Fibroblast of mammary gland (primary cell): ENCODE measurements around the gene STKLD1.

Experiments
- DNase-seq: peaks from one replicate; pipeline ENCODE4 v3.0.0-alpha.2; 2010; ENCODE audit warnings: low read depth
- H3K4me3 ChIP-seq: 2 replicates; pipeline ENCODE4 v1.5.1; 2011; ENCODE audit warnings: low read depth, mild to moderate bottlenecking, low read length, moderate library complexity; ENCODE audit not compliant: control insufficient read depth
- TF ChIP-seq, protein P1 (sequence below): conservative IDR thresholded peaks from 2 replicates; pipeline ENCODE4 v1.5.1; 2011; ENCODE audit warnings: low read depth, low read length, inconsistent platforms; ENCODE audit not compliant: control insufficient read depth, insufficient read depth

Gene STKLD1

DNA sequence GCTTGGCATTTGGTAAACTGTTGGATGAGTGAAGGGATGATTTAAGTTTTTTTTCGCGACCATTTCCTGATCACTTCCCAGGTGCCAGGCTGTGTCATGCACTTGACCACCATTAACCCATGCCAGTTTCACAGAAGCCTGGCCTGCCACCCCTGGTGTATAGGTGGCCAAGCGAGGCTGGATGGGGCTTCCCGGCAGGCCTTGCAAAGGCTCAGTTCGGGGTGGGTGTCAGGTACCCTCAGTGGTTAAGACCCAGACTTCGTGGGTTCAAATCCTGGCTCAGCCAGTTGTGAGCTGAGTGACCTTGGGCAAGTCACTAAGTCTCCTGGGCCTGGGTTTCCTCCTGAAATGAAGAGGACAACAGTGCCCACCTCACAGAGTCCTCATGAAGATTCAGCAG, 30.6 kb upstream of the STKLD1 start:
- TF ChIP-seq, protein P1, sequence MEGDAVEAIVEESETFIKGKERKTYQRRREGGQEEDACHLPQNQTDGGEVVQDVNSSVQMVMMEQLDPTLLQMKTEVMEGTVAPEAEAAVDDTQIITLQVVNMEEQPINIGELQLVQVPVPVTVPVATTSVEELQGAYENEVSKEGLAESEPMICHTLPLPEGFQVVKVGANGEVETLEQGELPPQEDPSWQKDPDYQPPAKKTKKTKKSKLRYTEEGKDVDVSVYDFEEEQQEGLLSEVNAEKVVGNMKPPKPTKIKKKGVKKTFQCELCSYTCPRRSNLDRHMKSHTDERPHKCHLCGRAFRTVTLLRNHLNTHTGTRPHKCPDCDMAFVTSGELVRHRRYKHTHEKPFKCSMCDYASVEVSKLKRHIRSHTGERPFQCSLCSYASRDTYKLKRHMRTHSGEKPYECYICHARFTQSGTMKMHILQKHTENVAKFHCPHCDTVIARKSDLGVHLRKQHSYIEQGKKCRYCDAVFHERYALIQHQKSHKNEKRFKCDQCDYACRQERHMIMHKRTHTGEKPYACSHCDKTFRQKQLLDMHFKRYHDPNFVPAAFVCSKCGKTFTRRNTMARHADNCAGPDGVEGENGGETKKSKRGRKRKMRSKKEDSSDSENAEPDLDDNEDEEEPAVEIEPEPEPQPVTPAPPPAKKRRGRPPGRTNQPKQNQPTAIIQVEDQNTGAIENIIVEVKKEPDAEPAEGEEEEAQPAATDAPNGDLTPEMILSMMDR, result no peak
- no peak for DNase-seq
- no peak overlapping the region for H3K4me3 ChIP-seq

DNA sequence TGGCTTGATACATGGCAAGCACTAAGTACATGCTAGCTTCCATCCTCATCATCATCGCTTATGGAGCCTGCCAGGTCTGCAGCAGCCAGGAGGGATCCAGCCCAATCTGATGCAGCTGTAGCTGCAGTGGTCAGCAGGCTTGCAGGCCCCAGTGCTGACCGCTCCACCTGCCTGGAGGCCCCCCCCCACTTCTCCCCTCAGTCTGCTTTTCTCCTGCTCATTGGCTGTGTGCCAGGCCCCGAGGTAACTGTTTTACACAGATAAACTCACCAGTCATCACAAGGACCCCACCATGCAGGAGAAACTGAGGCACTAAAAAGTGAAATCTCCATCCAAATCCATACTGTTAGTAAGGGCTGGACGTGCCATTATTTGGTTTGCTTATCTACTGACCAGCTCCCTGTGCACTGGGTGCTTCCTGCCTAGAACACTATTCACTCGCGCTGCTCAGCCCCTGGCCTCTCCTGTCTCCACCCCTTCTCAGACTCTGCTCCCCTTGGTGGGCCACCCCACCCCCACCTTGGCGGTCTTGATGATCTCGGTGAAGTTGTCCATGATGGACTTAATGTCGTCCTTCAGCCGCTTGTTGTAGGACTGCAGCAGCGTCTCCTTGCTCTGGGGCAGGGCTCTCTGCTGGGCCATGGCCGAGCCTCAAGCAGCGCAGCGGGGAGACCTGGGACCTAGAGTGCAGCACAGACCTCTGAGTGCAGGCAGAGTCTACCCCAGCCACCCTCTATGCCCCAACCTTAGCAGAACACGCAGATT, 30.0 kb upstream of the STKLD1 start:
- DNase-seq, result no peak
- peak overlapping the region; percentile 99 for H3K4me3 ChIP-seq
- TF ChIP-seq, protein P1, result no peak

DNA sequence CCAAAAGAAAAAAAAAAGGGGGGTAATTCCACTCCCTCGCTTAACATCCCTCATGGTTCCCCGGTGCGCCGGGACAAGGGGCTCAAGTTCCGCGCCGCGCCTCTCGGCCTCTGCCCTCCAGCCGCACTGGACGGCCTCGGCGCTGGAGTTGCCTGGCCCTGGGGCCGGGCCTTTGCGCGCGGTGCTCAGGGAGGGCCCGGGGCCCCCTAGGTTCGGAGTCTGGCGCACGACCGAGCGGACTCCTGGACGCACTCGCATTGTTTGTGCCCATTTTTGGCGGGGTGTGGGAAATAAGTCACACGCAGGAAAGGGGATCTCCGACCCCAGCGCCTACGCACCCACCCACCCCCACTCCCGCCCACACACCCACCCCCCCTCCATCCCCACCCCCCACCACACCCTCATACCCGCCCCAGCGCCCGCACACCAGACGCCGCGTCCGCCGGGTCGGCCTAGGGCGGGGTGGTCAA, 28.6 kb upstream of the STKLD1 start:
- DNase-seq, result no peak
- peak overlapping the region; percentile 99 for H3K4me3 ChIP-seq
- TF ChIP-seq, protein P1, result no peak

DNA sequence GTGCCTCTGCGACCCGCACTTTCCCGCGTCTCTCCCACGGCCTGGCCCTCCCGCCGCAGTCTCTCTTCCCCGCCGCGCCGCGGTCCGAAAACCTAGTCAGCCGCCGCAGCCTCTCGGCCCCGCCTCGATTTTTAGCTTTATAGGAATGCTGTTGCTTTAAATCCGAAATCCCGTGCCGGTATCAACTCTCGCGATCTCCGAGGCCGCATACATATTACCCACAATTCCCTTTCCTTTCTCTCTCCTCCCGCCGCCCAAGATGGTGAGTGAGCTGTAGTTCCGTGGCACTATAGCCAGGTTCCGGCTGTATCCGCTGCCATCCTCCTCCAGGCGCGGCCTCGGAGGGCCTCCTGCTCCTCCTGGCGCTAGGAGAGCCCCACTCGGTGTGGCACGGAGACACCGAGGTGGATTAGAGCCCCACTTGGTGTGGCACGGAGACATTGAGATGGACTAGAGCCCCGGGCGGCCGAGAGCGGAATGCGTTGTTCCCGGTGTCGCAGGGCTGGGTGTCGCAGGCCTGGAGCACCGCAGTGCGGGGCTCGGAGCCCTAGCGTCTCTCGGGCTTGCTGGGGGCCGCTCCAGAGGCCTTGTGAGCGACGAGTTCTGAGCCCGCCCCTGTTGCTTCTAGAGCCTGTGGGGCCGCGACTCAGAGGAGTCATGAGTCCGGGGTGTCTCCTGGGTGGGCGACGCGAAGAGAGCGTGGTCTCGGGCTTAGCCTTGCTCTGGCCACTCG, 28.0 kb upstream of the STKLD1 start, which contains the start of the genes MED22 and RPL7A:
MED22 (minus strand) TSS at position 147 of the 733 bp plus-strand sequence. CDS start 1,469 bp downstream, outside the sequence.
RPL7A (plus strand) TSS at position 234 of the 733 bp plus-strand sequence; CDS start at position 260, 26 bp downstream.
- H3K4me3 ChIP-seq, result peak within 1 kb of the TSS; percentile 99
- TF ChIP-seq, protein P1, result no peak
- DNase-seq, result peak; percentile 96

DNA sequence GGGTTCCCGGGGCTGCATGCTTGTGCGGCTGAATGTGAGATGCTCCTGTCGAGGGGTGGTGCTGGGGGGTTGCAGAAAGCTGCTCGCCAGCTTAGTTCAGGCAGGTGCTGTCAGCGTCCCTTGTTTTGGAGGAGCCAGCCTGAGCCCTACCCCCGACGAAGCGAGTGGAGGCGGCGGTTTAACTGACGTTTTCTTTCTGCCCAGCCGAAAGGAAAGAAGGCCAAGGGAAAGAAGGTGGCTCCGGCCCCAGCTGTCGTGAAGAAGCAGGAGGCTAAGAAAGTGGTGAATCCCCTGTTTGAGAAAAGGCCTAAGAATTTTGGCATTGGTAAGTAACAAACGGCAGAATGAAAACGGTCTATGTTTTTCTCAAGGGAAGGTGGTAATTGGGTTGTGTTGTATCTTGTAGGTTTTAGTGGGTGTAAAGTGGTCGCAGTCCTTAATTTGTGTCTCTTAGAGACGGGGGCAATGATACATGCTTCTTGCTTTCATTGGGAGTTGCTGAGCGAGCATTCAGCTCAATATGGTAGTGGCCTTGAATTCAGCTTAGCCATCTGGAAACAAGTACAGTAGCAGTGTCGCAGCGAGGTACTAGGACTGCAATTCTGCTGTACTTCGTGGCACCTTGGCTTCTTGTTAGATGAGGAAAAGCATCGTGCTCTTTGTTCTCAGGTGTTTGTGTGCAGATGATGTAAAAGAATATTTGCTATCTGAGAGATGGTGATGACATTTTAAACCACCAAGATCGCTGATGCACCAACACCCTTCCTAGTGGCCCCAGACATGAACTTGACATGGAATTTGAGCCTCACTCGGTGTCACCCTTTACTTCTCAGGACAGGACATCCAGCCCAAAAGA, 27.2 kb upstream of the STKLD1 start:
- peak overlapping the region; percentile 99 for H3K4me3 ChIP-seq
- DNase-seq, result no peak
- TF ChIP-seq, protein P1, result no peak
